HG02610 (cell line): ENCODE measurements around the gene ZBTB7A.

Source experiments
- ATAC-seq: cut with Tn5 transposase; IDR thresholded peaks from one replicate; pipeline ENCODE4 v1.9.1; 2021; ENCODE audit warnings: mild to moderate bottlenecking, moderate library complexity; ENCODE audit not compliant: unreplicated experiment

The ZBTB7A gene

DNA sequence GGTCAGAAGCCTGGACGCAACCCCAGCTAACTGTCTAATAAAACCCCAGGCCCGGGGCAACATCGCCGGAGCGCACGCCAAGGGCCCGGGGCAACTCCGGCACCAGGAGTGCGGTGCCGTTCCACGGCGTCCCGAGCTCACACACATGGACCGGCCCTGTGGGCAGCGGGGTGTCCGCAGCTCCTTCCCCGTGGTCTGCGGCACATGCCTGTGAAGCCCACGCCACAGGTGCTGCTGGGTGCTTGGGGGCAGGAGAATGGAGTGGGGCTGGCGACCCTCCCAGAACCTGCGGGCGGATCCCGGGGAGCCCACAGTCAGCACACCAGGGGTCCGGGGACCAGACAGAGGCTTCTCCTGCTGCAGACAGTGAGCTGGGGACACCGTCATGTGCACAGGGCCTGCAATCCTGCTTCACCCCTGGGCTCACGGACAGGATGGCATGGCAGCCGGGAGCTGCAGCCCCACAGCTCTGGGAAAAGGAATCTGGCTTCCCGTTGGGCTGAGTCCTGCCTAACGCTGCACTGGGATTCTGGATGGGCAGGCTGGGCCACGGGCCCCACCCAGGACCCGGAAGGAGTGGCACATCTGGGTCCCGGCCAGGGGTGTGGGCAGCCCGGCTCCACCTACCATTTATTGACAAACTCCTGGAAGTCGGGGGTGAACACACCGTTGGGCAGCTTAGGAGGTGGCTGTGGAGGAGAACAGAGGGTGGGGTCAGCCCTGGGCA, 28.2 kb upstream of the ZBTB7A start:
- no peak for ATAC-seq

DNA sequence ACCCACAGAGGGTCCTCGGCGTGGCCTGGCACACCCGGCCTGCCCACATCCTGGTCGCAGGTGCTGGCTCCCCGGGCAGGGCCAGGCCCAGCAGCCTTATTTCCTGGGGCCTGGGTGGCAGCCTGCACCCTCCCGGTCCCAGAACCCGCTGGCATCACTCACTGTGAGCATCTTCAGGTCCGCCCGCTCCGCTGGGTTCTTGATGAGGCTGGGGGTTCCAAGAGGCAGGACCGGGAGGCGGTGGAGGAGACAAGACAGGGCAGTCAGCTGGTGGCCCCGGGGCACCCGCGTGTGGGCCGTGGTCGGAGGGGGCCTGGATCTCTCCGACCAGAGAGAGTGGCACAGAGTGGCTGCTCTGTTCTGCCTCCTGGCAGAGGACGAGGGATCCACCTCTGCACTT, 27.6 kb upstream of the ZBTB7A start:
- ATAC-seq, result no peak

DNA sequence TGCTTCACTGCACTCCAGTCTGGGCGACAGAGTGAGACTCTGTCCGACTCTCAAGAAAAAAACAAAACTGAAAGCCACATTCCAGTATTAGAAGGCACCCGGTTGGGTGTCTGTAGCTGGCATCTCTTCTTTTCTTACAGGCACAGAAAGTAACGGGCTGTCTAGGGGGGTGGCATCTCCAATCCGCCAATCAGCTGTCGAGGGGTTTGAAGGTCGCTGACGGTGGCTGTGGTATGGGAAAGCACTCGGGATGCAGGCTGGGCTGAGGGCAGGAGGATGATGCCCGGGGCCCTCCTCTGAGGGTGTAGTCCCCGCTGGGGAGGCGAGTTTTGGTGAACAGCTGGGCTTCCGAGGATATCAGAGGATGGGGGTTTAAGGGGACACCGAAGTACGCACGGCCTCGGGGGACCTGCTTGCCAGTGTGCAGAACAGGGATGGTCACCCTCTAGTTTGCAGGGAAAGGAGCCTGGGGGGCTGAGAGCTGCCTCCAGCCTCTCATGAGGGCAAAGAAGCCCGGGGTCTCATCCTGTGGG, 27.0 kb upstream of the ZBTB7A start:
- ATAC-seq, result no peak

DNA sequence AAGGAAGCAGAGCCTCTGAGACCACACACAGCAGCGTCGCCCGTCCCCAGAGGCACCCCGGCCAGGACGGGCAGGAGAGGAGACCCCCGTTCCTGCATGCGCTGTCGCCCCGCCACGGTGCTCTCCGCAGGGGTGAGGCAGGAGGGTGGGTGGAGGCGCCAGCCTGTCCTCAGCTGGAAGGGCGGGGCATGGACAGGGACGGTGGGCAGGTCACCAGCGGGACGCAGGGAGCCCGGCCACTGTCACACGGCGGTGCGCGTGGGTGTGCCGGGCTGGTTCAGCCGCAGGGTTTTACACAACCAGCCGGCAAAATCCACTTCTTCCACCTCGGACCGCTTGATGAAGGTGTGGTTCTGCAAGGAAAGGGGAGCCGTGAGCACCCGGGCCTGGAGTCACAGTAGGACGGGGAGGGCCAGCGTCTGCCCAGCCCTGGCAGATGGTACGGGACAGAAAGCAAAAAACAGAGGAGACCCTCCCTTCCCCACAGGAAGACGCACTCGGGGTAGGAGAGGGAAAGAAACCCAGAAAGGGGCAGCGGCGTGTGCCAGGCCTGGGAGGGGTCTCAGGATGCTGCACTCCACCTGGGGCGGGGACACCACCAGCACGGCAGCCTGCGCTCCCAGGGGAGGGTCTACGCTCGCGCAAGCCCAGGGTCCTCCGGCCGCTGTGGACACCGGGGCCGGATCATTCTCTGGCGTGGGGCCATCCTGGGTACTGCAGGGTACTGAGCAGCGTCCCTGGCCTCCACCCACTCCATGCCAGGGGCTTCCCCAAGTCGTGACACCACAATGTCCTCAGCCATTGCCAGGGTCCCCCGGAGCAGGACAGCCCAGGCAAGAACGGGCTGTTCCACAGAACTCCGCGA, 23.9 kb upstream of the ZBTB7A start:
- ATAC-seq, result no peak

DNA sequence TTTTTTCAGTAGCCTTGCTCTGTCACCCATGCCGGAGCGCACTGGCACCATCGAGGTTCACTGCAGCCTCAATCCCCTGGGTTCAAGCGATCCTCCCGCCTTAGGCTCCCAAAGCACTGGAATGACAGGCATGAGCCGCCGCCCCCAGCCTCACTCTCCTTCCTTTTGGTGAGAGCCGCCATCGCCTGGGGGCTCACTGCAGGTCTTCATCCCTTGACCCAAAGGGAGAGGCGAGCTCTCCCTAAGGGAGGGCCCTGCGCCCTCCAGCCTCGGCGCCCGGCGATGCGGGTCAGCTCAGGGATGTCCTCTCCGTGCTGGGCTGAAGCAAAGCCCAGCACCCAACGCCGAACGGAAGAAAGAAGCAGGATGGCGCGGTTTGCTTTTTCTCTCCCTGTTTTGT, 23.2 kb upstream of the ZBTB7A start:
- ATAC-seq, result no peak

DNA sequence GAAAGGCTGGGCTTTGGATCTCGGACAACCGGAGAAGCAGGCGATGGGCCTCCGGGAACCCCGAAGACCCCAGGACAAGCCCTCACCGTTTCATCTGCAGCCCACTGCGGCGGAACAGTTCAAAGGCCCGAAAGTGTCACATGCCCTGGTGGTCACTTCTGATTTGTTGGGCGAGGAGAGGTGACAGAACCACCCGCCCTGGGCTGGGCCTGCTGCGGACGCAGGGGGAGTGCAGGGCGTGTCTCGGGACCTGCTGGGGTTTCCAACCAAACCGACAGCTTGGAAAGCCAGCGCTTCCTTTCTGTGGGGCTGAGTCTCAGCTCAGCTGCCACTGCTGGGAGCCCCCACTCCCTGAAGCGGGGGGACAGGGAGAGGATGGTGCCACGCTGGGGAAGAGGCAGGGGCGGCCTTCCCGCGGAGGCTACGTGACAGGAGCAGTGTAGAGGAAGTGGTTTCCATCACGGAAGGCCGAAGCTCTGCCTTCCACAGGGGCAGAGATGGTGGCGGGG, 22.8 kb upstream of the ZBTB7A start:
- ATAC-seq, result peak; percentile 60

DNA sequence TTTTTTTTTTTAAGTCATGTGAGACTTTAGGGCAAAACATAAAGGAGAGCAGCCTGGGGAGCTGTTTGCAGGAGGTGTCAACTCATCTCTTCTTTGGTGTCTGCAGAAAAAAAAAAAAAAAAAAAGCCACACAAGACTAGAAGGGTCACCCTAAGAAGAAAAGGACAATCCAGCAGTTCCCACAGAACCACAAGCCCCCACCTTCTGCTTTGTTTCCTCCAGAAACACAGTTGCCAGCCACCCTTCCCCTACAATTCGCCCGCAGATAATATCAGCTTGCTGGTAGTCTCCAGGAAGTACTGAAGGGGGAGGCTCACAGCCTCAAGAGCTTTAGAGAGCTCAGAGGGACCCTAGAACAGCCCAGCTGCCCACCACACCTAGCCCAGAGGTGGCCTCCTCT, 22.3 kb upstream of the ZBTB7A start:
- ATAC-seq, result no peak

DNA sequence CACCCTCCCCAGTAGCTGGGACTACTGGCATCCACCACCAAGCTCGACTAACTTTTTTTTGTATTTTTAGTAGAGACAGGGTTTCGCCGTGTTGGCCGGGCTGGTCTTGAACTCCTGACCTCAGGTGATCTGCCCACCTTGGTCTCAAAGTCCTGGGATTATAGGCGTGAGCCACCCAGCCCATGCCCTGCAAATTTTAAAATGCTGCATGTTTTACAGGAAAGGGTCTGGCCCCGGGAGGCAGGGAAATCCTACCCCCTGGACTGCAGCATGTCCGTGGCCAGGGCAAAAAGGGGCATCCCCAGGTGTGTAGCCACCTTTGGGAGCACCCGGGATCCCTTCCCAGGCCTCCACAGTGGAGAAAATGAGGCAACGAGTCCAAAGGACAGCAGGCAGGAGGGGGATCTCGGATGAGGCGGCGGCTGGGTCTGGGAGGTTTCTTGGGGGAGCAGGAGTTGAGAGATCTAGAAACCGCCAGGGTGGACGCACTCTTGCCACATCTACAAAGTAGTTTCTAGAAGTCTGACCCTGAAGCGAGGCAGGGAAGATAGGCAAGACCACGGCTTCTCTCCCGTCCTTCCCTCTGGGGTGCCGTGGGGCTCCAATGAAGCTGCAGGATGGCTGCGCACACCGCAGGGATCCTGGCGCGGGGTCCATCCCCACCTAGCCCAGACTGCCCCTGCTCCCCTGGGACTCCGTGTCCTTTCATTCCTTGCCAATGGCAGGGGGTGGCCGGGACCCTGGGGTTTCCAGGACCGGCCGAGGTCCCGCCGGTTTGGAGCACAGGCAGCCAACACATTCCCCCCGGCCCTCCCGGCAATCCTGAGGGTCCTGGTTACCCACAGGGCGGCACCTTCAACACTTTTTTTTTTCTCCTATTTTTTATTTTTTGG, 21.3 kb upstream of the ZBTB7A start:
- no peak for ATAC-seq

DNA sequence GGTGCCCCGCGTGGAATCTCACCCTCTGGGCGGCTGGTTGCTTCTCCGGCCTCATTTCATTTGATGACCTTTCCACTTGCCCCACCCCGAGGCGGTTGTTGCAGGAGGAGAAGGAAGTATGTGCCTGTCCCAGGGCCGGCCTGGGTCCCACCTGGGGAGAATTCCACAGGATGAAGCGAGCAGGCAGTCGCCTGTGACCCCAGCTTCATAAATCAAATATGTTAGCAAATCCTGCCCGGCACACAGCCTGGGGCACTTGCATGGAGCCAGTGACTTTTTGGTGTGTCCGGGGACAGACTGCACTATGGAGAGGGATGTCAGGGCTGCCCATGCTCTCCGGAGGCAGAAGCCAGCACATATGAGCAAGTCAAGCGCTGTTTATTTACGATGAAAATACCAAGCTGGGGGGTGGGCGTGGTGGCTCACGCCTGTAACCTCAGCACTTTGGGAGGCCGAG, 19.7 kb upstream of the ZBTB7A start:
- no peak for ATAC-seq

DNA sequence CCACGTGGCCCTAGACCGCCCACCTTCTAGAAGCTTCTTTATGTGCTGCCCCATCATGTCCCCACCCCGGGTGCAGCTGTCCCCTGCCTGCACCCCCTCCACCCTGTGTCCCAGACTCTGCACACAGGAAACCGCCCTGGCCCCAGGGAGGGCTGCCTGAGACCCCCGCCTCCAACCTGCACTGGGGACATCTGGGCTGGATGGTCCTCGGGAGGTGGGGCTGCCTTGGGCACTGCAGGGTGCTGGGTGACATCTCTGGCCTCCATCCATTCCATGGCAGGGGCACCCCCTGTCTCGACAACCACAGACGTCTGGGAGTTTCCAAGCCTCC, 17.8 kb upstream of the ZBTB7A start:
- no peak for ATAC-seq

DNA sequence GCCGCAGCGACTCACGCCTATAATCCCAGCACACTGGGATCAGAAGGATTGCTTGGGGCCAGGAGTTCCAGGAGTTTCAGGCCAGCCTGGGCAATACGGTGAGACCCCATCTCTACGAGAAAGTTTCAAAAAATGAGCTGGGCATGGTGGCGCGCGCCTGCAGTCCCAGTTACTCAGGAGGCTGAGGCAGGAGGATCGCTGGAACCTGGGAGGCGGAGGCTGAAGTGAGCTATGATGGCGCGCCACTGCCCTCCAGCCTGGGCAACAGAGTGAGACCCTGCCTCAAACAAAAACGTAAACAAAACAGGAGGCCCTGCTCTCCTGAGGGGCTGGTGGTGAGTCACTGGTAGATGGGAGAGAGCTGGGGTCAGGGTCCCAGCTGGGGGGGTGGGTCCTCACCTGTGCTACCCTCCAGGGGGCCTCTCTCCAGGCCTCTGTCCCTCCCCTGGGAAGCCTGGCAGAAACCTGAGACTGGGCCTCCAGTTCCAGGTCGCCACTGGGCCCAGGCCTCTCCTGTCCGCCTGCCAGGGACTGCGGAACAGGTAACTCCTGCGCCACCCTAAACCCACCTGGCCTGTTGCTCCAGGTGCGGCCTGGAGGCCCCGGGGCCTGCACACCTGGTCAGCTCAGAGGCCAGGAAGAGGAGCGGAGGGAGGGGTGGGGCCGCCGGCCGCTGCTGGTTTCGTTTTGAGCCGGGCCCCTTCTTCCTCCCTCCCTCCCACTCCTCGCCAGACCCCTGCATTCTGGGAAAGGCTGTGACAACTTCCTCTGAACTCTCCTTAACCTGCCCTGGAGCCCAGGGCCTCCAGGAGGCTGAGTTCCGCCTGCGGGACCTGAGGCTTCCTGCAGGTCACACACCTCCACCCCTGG, 17.2 kb upstream of the ZBTB7A start:
- ATAC-seq, result no peak

DNA sequence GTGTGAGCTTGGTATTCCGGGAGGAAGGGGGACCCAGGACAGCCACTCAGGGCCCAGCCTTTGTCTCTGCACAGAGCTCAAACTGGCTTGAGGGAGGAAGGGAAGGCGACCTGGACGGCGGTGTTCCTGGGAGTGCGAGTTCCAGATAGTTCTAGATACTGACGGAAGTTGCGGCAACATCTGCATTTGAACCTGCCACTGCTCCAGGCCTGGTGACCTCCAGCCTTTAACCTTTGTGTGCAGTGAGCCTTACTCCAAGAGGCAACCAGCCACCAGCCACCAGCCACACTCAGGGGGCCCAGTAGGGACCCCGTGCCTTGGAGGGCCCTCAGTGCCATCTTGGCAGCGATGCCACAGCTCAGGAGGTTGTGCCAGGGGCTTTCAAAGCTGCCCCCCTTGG, 15.5 kb upstream of the ZBTB7A start:
- no peak for ATAC-seq

DNA sequence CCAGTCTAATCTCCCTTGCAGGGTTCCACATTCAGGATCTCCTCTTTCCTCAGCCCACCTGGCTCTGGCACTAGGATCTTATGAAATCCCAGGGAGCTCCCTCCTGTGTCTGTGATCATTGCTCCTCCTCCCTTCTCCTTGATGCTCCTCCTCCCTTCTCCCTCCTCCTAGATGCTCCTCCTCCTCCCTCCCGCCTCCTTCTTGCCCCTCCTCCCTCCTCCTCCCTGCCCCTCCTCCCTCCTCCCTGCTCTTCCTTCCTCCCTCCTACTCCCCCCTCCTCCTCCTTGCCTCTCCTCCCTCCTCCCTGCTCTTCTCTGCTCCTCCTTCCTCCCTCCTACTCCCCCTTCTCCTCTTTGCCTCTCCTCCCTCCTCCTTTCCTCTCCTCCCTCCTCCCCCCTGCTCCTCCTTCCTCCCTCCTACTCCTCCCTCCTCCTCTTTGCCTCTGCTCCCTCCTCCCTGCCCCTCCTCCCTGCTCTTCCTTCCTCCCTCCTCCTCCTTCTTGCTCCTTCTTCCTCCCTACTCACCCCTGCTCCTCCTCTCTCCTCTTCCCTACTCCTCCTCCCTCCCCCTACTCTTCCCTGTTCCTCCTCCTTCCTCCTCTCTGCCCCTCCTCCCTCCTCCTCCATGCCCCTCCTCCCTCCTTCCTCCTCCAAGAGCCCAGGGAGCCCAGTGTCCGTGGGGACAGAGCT, 14.9 kb upstream of the ZBTB7A start:
- no peak for ATAC-seq

DNA sequence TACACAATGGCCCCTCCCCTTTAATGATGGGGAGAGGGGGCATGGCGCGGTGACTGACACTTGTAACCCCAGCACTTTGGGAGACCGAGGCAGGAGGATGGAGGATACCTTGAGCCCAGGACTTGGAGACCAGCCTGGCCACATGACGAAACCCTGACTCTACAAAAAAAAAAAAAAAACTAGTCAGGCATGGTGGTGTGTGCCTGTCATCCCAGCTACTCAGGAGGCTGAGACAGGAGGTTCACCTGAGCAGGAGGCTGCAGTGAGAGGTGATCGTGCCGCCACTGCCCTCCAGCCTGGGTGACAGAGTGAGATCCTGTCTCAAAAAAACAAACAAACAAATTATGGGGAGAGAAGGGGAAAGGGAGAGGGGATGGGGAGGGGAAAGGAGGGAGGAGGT, 13.8 kb upstream of the ZBTB7A start:
- no peak for ATAC-seq

DNA sequence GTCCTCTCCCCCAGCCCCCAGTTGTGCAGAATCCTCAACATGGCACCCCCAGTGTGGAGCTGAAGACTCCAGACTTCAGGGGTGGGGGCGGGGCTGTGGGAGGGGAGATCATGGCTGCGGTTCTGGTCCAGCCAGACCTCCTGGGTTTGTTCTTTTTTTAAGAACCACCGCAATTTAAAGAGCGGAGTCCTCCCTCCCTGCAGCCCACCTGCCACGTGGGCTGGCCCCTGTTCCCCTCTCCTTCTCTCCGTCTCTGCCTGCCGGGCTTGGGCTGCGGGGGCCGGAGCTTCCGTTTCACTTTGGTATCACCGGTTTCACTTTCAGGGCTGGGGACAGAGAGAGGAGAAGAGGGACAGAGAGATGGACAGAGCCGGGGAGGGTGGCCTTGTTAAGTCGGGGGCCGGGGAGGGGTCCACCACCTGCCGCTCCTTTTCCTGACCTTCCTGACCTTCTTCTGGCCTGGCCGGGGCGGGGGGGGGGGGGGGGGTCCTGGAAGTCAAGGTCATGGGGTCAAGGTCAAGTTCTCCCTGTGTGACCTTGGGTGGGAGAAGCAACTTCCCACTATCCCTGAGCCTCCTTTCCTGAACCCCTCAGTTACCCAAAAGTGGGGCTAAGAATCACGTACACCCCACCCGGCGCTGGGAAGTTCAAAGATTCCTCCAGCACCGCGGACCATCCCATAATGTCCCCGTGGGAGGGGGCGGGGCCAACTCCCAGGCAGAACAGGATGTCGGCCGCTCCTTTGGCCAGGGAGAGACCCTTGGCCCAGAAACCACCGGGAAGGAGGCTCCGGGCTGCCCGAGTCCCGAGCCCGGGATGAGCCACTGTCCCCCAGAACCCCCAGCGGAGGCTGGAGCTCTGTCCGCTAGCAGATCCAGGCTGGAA, 11.3 kb upstream of the ZBTB7A start:
- no peak for ATAC-seq

DNA sequence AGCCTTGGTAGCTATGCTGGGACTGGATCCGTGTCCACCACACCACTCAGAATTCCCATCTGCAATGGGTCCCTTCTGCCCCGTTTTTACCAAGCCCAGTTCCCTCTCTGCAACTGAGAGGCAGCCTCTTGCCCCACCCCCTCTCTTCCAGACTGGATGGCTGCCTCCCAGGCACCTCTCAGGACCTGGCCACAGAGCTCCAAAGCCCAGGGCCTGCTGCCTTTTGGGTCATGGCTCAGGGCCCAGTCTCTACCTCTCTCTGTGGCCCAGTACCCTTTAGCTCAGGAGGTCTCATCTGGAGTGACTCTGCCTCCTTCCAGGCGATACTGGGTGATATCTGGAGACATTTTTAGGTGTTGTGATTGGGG, 10.3 kb upstream of the ZBTB7A start:
- no peak for ATAC-seq

DNA sequence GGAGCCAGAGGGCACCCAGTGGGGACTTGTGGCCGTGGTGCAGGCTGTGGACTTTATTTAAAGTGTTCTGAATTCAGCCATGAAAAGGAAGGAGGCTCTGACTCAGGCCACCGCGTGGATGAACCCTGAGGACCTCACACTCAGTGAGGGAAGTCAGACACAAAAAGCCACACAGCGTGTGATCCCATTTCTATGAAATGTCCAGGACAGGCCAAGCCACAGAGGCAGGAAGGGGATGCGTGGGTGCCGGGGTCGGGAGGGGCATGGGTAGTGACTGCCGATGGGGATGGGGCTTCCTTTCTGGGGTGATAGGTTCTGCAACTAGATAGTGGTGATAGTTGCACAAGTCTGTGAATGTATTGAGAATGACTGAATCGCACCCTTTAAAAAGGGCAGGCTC, 8.7 kb upstream of the ZBTB7A start:
- ATAC-seq, result no peak

DNA sequence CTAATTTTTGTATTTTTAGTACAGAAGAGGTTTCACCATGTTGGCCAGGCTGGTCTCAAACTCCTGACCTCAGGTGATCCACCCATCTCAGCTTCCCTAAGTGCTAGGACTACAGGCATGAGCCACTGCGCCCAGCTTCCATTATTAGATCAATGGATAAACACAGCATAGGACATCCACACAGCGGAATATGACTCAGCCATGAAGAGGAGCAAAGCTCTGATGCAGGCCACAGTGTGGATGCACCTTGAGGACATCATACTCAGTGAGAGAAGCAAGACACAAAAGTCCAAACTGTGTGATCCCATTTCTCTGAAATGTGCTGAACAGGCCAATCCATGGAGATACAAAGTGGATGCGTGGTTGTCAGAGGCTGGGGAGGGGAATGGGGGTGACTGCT, 4.9 kb upstream of the ZBTB7A start:
- ATAC-seq, result no peak
